Left ventricle myocardium inferior (tissue), 1 donor: ENCODE measurements around the gene NCSTN. TPM values are rescaled to one million over a fixed set of nuclear protein-coding genes. Genes with fewer than 3 reads are reported as not detected.

Experiments
- DNase-seq: peaks from one replicate; pipeline ENCODE4 v3.0.0-alpha.2; 2020
- H3K27ac ChIP-seq: fragments of 200-600 bp; replicated peaks from 2 replicates; pipeline ENCODE4 v1.8.0; 2021
- H3K27me3 ChIP-seq: fragments of 200-600 bp; 2 replicates; pipeline ENCODE4 v1.8.0; 2021; ENCODE audit warnings: low read depth
- H3K36me3 ChIP-seq: fragments of 200-600 bp; 2 replicates; pipeline ENCODE4 v1.8.0; 2021
- H3K4me1 ChIP-seq: fragments of 200-600 bp; 2 replicates; pipeline ENCODE4 v1.8.0; 2021
- H3K4me3 ChIP-seq: fragments of 200-600 bp; 2 replicates; pipeline ENCODE4 v1.8.0; 2021; ENCODE audit warnings: mild to moderate bottlenecking, moderate library complexity
- H3K9me3 ChIP-seq: fragments of 200-600 bp; replicated peaks from 2 replicates; pipeline ENCODE4 v1.8.0; 2021
- CTCF ChIP-seq: fragments of 200-600 bp; IDR thresholded peaks from 2 replicates; pipeline ENCODE4 v1.8.0; 2021; ENCODE audit warnings: antibody characterized with exemption, mild to moderate bottlenecking, borderline replicate concordance
- intact Hi-C: fragments of 100-400 bp; cut with micrococcal nuclease; formaldehyde crosslinking; loops from one replicate; pipeline ENCODE4 v1.11.0; 2022
- total RNA-seq: library from RNA; stranded (reverse); fragmentation: NEBNext Ultra II Directional; extraction: Animal tissue kit (Norgen Biotek cat#: 25700); gene quantifications from one replicate; pipeline ENCODE4 v1.2.1, GENCODE V29; 2021
- donor health status: DM: no; HTN: yes; CAD: no; lungs with severe emphysema.

Gene NCSTN
- total RNA-seq, 1 donor from 2014 or later: 53.6 TPM

DNA sequence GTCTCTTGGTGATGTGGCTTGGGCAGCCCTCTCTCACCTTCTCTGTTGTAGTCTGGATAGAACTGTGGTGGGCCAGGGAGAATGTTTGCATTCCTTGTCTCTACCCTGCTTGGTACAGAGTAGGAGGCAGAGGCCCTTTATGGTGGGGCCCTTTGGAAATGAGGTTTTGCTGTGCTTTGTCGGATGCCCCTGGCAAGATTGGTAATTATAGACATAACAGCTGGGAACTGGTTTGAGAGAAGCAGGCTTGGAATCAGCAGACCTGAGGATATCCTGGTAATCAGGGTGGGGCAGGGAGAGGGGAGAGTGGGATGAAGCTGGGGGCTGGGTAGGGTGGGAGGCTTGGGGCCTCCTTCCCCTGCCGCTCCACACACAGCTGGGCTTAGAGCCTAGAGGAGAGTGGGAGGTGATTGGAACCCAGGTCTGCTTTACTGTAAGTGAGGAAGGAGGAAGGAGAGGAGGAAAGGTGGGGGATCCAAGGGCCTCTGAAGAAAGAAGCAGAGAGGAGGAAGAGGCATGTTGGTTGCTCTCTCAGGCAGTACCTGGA is 62.2 kb downstream of the NCSTN start:
- no peaks in the 10 kb centered on the region for H3K36me3 ChIP-seq
- H3K27me3 ChIP-seq: peaks cover 6% of the 10 kb centered on the region
- intact Hi-C loops: no loop called here
- TF ChIP-seq CTCF: no peak
- DNase-seq: no peak
- peaks cover 46% of the 10 kb centered on the region for H3K4me1 ChIP-seq
- no peak overlapping the region for H3K27ac ChIP-seq
- no peaks in the 10 kb centered on the region for H3K9me3 ChIP-seq
- no peak overlapping the region for H3K4me3 ChIP-seq

- no peak for TF ChIP-seq CTCF
- no peak overlapping the region for H3K27ac ChIP-seq
- peaks cover 37% of the 10 kb centered on the region for H3K4me1 ChIP-seq
- no peaks in the 10 kb centered on the region for H3K9me3 ChIP-seq
- no peak overlapping the region for H3K4me3 ChIP-seq
- intact Hi-C loops: no loop called here
- H3K36me3 ChIP-seq: no peaks in the 10 kb centered on the region
- H3K27me3 ChIP-seq: peaks cover 4% of the 10 kb centered on the region
- no peak for DNase-seq
Observed at GRCh38 chr1:160406131-160406968, 63.2 kb downstream of the NCSTN start.

DNA sequence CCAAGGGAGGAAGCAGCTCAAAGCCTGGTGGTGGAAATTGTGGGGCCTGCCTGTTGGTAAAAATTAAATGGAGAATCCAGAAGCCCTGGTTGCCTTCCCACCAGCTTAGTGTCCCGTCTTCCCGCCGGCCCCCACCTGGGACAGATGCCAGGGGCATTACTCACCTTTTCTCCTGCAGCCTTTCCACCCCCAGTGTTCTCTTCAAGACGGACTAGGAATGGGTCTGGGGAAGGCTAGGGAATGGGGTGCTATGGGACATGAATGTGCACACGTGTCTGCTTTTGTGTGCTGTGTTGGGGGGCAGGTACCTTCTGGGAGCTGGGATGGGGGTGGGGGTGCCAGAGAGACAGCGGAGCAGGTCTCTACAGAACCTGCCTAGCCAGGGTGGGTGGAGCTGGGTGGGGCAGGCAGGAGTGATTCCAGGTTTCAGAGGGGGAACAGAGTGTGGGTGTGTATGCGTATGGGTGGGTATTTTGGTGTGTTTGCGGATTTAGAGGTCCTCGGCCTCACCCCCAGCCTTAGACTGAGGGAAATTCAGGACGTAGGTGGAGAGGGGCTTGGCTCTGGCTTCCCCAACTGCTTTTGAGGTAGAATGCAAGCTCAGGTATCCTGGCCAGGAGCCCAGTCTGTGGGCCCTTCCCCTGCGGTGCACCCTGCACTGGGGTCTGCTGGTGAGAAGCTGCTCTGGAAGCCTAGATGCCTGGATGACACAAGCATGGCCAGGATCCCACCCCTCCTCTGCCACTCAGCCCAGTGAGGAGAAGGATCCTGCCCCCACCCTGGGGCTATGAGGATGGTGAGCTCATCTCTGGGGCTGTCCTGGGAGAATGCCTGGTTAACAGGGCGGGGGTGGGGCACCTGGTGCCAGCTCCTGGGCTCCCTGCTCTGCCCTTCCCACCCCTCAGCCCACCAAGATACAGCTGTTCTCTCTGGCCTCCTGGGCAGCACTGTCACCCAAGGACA is 64.9 kb downstream of the NCSTN start:
- no peak for TF ChIP-seq CTCF
- intact Hi-C loops: no loop called here
- no peak for DNase-seq

More for the DNA sequence above, 64.9 kb downstream of the NCSTN start:
- H3K36me3 ChIP-seq: no peaks in the 10 kb centered on the region
- peaks cover 22% of the 10 kb centered on the region for H3K4me1 ChIP-seq
- H3K9me3 ChIP-seq: no peaks in the 10 kb centered on the region
- H3K27me3 ChIP-seq: no peaks in the 10 kb centered on the region
- no peak overlapping the region for H3K27ac ChIP-seq
- no peak overlapping the region for H3K4me3 ChIP-seq

Other genes starting within 250 kb of the NCSTN start
- 18.2 TPM for gene IGSF8, start 244.8 kb upstream of the NCSTN start, total RNA-seq
- 401 TPM for gene ATP1A2, start 227.6 kb upstream of the NCSTN start, total RNA-seq
- 0.11 TPM for gene ATP1A4, start 191.8 kb upstream of the NCSTN start, total RNA-seq
- gene CASQ1, start 152.8 kb upstream of the NCSTN start, total RNA-seq: 39.2 TPM
- 280 TPM for gene PEA15, start 138.0 kb upstream of the NCSTN start, total RNA-seq
- 162 TPM for gene DCAF8, start 80.8 kb upstream of the NCSTN start, total RNA-seq
- gene PEX19, start 58.2 kb upstream of the NCSTN start, total RNA-seq: 97.6 TPM
- gene COPA, start 133 bp upstream of the NCSTN start, total RNA-seq: 90.4 TPM
- not detected for gene NHLH1, start 23.7 kb downstream of the NCSTN start, total RNA-seq
- gene VANGL2, start 57.2 kb downstream of the NCSTN start, total RNA-seq: 2.1 TPM
- gene SLAMF6, start 179.9 kb downstream of the NCSTN start, total RNA-seq: 0.22 TPM
- 3.6 TPM for gene CD84, start 236.1 kb downstream of the NCSTN start, total RNA-seq